BJ (cell line): ENCODE measurements around the gene SMYD3. TPM values are rescaled to one million over a fixed set of nuclear protein-coding genes. Genes with fewer than 3 reads are reported as not detected.

ENCODE experiments used
- CTCF ChIA-PET: fragments of 350-600 bp; formaldehyde crosslinking; extraction: SDS; loops from one replicate; lab custom pipeline; 2021; ENCODE audit warnings: antibody characterized with exemption, inconsistent platforms; lab: Yijun Ruan, JAX
- POLR2A ChIA-PET: fragments of 300-600 bp; sonication (Branson Sonifier 250); formaldehyde crosslinking; extraction: SDS; loops from one replicate; lab custom pipeline; 2021; ENCODE audit warnings: antibody characterized with exemption; lab: Charles Lee
- DNase-seq: peaks from one replicate; pipeline ENCODE4 v3.0.0-alpha.2; 2011; ENCODE audit warnings: low read depth
- H3K27me3 ChIP-seq: 2 replicates; pipeline ENCODE4 v1.6.0; 2011; ENCODE audit warnings: low read length; ENCODE audit not compliant: control insufficient read depth, insufficient read depth
- H3K36me3 ChIP-seq: 2 replicates; pipeline ENCODE4 v1.5.1; 2011; ENCODE audit warnings: low read length; ENCODE audit not compliant: control insufficient read depth, insufficient read depth
- H3K4me3 ChIP-seq: 2 replicates; pipeline ENCODE4 v1.5.1; 2011; ENCODE audit warnings: low read depth, mild to moderate bottlenecking, control low read depth, low read length
- polyA plus RNA-seq: library from polyadenylated mRNA; depleted of rRNA; stranded (reverse); fragments of >200 nt; gene quantifications from 2 replicates; pipeline ENCODE4 v1.2.3, GENCODE V29; 2011
- TF ChIP-seq, protein P1 (sequence below): IDR thresholded peaks from 2 replicates; pipeline ENCODE4 v1.5.1; 2011; ENCODE audit warnings: low read depth, mild to moderate bottlenecking, control low read depth, inconsistent platforms, low read length, moderate library complexity; ENCODE audit not compliant: insufficient read depth

The SMYD3 gene
- polyA plus RNA-seq, 1 experiment: 26.1 TPM

DNA sequence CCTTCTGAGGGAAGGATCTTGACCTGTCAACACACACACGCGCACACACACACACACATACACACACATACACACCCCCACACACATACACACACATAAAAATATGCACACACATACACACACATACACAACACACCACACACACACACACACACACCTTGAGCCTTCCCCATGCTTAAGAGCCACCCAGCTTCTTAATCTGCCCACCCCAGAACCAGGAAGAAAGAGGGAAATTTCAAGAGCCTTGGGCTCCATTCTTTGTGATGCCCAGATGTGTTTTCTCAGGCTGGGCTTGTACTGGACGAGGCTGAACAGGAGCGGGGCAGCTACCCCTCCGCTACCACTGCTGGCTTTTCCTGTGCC is 708.7 kb downstream of the SMYD3 start:
- no peak for DNase-seq
- no peaks in the 10 kb centered on the region for H3K27me3 ChIP-seq
- ChIA-PET CTCF (interaction anchor here (0.8 to 1.4 kb wide), 3 partner anchors 9 to 642 kb away, joined by 3 to 7 read pairs (median 3); no protein-coding TSS in a partner anchor), POLR2A (no interaction called here)
- no peaks in the 10 kb centered on the region for H3K36me3 ChIP-seq
- TF ChIP-seq, protein P1, sequence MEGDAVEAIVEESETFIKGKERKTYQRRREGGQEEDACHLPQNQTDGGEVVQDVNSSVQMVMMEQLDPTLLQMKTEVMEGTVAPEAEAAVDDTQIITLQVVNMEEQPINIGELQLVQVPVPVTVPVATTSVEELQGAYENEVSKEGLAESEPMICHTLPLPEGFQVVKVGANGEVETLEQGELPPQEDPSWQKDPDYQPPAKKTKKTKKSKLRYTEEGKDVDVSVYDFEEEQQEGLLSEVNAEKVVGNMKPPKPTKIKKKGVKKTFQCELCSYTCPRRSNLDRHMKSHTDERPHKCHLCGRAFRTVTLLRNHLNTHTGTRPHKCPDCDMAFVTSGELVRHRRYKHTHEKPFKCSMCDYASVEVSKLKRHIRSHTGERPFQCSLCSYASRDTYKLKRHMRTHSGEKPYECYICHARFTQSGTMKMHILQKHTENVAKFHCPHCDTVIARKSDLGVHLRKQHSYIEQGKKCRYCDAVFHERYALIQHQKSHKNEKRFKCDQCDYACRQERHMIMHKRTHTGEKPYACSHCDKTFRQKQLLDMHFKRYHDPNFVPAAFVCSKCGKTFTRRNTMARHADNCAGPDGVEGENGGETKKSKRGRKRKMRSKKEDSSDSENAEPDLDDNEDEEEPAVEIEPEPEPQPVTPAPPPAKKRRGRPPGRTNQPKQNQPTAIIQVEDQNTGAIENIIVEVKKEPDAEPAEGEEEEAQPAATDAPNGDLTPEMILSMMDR: no peak
- no peak overlapping the region for H3K4me3 ChIP-seq

DNA sequence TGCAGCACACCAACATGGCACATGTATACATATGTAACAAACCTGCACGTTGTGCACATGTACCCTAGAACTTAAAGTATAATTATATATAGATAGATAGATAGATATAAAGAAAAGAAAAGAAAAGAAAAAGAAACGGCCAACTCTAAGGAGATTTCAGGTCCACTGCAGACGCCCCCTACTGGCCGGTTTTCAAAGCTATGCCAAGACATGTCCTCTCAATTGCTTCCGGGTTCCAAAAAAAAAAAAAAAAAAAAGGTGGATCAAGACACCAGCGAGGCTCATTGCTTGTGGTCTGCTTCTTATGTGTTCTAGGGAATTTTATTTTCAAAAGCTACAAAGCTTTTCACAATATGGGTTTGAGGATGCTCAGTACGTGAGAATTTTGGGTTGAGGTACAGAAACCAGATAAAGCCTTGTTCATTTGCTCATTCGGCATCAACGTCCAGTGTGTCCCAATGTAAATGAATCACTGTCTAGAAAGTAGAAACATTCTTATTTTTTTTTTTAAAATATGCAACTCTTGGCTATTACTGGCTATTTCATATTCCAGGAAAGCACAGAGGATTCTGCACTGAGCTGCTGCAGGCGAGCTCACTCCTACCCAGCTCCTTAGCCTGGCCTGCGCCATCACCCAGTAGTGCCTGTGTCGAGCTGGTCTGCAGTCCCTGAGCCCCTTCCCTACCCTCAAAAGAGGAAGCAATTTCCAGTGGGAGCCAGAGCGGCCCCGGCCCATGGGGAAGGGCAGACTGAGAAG is 709.3 kb downstream of the SMYD3 start:
- POLR2A ChIA-PET: no interaction called here
- CTCF ChIA-PET: interaction anchor here (0.8 to 1.5 kb wide), 4 partner anchors 8 to 642 kb away, joined by 3 to 7 read pairs (median 3); no protein-coding TSS in a partner anchor

DNA sequence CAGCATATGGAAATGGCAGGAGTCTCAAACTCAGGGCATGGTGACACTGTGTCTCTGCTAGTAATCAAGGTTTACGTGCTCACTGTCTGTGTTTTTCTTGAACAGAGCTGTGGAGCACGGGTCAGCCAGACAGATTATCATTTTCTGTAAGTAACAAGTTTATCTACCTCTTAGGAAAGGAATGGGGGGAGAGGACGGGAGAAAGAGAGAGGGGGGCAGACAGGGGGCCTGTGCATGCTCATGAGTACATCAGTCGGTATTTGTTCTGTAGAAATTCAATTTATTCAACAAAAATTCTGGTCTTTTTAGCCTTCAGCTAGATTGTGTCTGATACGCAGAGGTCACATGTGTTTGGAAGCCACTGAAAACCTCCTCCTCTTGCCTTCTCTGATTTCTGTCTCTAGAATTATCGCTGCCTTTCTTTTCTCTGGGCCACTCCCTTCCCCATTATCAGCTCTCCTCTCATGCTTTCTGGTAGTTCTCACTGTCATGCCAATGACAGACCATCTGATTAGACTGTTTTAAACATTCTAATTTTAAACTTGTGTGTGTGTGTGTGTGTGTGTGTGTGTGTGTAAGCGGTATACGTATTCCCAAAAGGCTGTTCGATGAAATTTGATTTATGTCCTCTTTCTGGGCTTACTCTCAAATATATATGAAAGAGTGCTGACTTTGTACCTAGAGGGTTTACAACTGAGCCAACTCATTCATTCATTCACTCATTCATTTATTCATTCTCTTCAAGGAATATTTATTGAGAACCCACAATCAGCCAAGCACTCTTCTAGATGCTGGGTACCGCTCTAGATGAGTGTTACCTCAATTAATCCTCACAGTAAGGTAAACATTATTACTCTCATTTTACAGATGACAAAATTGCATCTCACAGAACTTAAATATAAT is 715.4 kb downstream of the SMYD3 start:
- TF ChIP-seq, protein P1: no peak
- Histone ChIP-seq H3K27me3 (no peaks in the 10 kb centered on the region), H3K4me3 (no peak overlapping the region), H3K36me3 (no peaks in the 10 kb centered on the region)
- DNase-seq: no peak
- ChIA-PET CTCF (interaction anchor here (1.2 to 3.0 kb wide), 4 partner anchors 9 to 635 kb away, joined by 3 to 6 read pairs (median 4); no protein-coding TSS in a partner anchor), POLR2A (interaction anchor here (0.7 to 0.8 kb wide), 2 partner anchors 10 to 193 kb away, joined by 3 read pairs; no protein-coding TSS in a partner anchor)

More for the DNA sequence above, 709.3 kb downstream of the SMYD3 start:
- no peaks in the 10 kb centered on the region for H3K27me3 ChIP-seq
- no peak for DNase-seq
- H3K4me3 ChIP-seq: no peak overlapping the region
- TF ChIP-seq, protein P1: peak; percentile 42
- no peaks in the 10 kb centered on the region for H3K36me3 ChIP-seq

DNA sequence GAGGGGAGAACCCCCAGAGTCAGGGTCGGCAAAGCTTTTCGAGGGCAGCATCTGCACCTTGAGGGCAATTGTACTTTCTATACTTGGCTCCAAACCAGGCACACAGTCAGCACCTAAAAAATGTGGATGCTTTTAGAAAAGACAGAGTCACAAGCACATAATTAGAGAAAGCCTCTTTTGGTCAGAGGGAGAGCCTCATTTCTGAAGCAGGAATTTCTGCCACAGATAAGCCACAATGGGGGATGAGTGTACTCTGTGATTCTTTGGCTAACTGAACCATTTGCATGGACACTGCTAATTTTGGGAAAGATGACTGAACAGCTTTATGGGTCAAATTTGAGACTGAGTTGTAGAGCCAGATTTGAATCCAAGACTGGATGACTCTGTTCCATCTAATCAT is 716.6 kb downstream of the SMYD3 start:
- ChIA-PET CTCF (interaction anchor here (0.8 to 3.0 kb wide), 7 partner anchors 8 to 694 kb away, joined by 3 to 7 read pairs (median 3); no protein-coding TSS in a partner anchor), POLR2A (interaction anchor here (0.6 kb wide), 1 partner anchor 89 kb away, joined by 5 read pairs; no protein-coding TSS in a partner anchor)
- TF ChIP-seq, protein P1: no peak
- H3K36me3 ChIP-seq: no peaks in the 10 kb centered on the region
- no peaks in the 10 kb centered on the region for H3K27me3 ChIP-seq
- H3K4me3 ChIP-seq: no peak overlapping the region
- DNase-seq: peak; percentile 59
